H9 (cell line): ENCODE data around the gene MRPL51. TPM values are rescaled to one million over a fixed set of nuclear protein-coding genes. Genes with fewer than 3 reads are reported as not detected.

Experiments
- DNase-seq: peaks from one replicate; pipeline ENCODE4 v3.0.0-alpha.2; 2017
- H2AFZ ChIP-seq: one replicate; pipeline ENCODE4 v1.6.1; 2013; ENCODE audit warnings: mild to moderate bottlenecking, low read length, control low read depth, moderate library complexity
- H2AK5ac ChIP-seq: 2 replicates; pipeline ENCODE4 v1.6.1; 2013; ENCODE audit warnings: low read length, control low read depth, mixed read lengths; ENCODE audit not compliant: insufficient read length
- H2BK120ac ChIP-seq: one replicate; pipeline ENCODE4 v1.6.1; 2013; ENCODE audit warnings: low read depth, mild to moderate bottlenecking, low read length, control low read depth, inconsistent platforms; ENCODE audit not compliant: poor library complexity, severe bottlenecking
- H2BK12ac ChIP-seq: 2 replicates; pipeline ENCODE4 v1.6.1; 2013; ENCODE audit warnings: low read length, control low read depth, mixed read lengths, low read depth; ENCODE audit not compliant: insufficient read length
- H2BK15ac ChIP-seq: 2 replicates; pipeline ENCODE4 v1.6.1; 2013; ENCODE audit warnings: low read depth, low read length, control low read depth
- H2BK20ac ChIP-seq: one replicate; pipeline ENCODE4 v1.6.1; 2013; ENCODE audit warnings: low read depth, mild to moderate bottlenecking, low read length, control low read depth, inconsistent platforms; ENCODE audit not compliant: poor library complexity, severe bottlenecking
- H2BK5ac ChIP-seq: 2 replicates; pipeline ENCODE4 v1.6.1; 2013; ENCODE audit warnings: low read length, control low read depth, mixed read lengths; ENCODE audit not compliant: insufficient read length
- H3K14ac ChIP-seq: 2 replicates; pipeline ENCODE4 v1.6.1; 2013; ENCODE audit warnings: low read length, control low read depth; ENCODE audit not compliant: insufficient read depth
- H3K18ac ChIP-seq: 2 replicates; pipeline ENCODE4 v1.6.1; 2013; ENCODE audit warnings: low read depth, mild to moderate bottlenecking, mixed read lengths, low read length, control low read depth; ENCODE audit not compliant: insufficient read length
- H3K23ac ChIP-seq: 2 replicates; pipeline ENCODE4 v1.6.1; 2013; ENCODE audit warnings: low read length, control low read depth, mixed read lengths, low read depth; ENCODE audit not compliant: insufficient read length
- H3K23me2 ChIP-seq: 2 replicates; pipeline ENCODE4 v1.6.1; 2013; ENCODE audit warnings: low read depth, mild to moderate bottlenecking, mixed read lengths, low read length, control low read depth; ENCODE audit not compliant: insufficient read length, poor library complexity, severe bottlenecking
- H3K27ac ChIP-seq: 2 replicates; pipeline ENCODE4 v1.5.1; 2013; ENCODE audit warnings: low read length, control low read depth, mixed read lengths, low read depth; ENCODE audit not compliant: insufficient read length
- H3K27me3 ChIP-seq: 2 replicates; pipeline ENCODE4 v1.6.1; 2013; ENCODE audit warnings: low read length, control low read depth, inconsistent platforms; ENCODE audit not compliant: insufficient read depth
- H3K4ac ChIP-seq: 2 replicates; pipeline ENCODE4 v1.6.1; 2013; ENCODE audit warnings: low read depth, mild to moderate bottlenecking, control low read depth, inconsistent platforms, low read length, moderate library complexity
- H3K4me1 ChIP-seq: 2 replicates; pipeline ENCODE4 v1.6.1; 2013; ENCODE audit warnings: low read length, control low read depth, inconsistent platforms; ENCODE audit not compliant: insufficient read depth
- H3K4me2 ChIP-seq: 2 replicates; pipeline ENCODE4 v1.6.1; 2013; ENCODE audit warnings: low read length, control low read depth, mixed read lengths; ENCODE audit not compliant: insufficient read length, insufficient read depth
- H3K56ac ChIP-seq: 2 replicates; pipeline ENCODE4 v1.6.1; 2013; ENCODE audit warnings: low read depth, mild to moderate bottlenecking, mixed read lengths, low read length, control low read depth; ENCODE audit not compliant: insufficient read length
- H3K79me1 ChIP-seq: 2 replicates; pipeline ENCODE4 v1.6.1; 2013; ENCODE audit warnings: low read depth, mild to moderate bottlenecking, moderate library complexity, low read length, control low read depth, inconsistent platforms; ENCODE audit not compliant: insufficient read depth, poor library complexity, severe bottlenecking
- H3K79me2 ChIP-seq: 2 replicates; pipeline ENCODE4 v1.6.1; 2013; ENCODE audit warnings: low read length, control low read depth, inconsistent platforms; ENCODE audit not compliant: insufficient read depth
- H3K9ac ChIP-seq: 2 replicates; pipeline ENCODE4 v1.6.1; 2013; ENCODE audit warnings: low read length, control low read depth, mixed read lengths; ENCODE audit not compliant: insufficient read length; ENCODE audit errors: extremely low read depth
- H3K9me3 ChIP-seq: one replicate; pipeline ENCODE4 v1.6.1; 2013; ENCODE audit warnings: low read depth, low read length, inconsistent platforms; ENCODE audit not compliant: control insufficient read depth
- H3T11ph ChIP-seq: one replicate; pipeline ENCODE4 v1.6.1; 2013; ENCODE audit warnings: mild to moderate bottlenecking, low read length, control low read depth, inconsistent platforms
- H4K20me1 ChIP-seq: one replicate; pipeline ENCODE4 v1.6.1; 2013; ENCODE audit not compliant: control insufficient read depth, insufficient read length, insufficient read depth
- H4K5ac ChIP-seq: 2 replicates; pipeline ENCODE4 v1.6.1; 2013; ENCODE audit warnings: low read depth, mild to moderate bottlenecking, mixed read lengths, low read length, control low read depth; ENCODE audit not compliant: insufficient read length
- H4K8ac ChIP-seq: replicated peaks from 2 replicates; pipeline ENCODE4 v1.6.1; 2013; ENCODE audit warnings: low read length, control low read depth, mixed read lengths, low read depth; ENCODE audit not compliant: insufficient read length
- H4K91ac ChIP-seq: 2 replicates; pipeline ENCODE4 v1.6.1; 2013; ENCODE audit warnings: low read depth, mild to moderate bottlenecking, moderate library complexity, mixed read lengths, low read length, control low read depth; ENCODE audit not compliant: insufficient read length
- H3K27ac Mint-ChIP-seq, 3 experiments: 2 replicates in 2 of 3; 3 replicates in 1 of 3; pipeline ENCODE4 v1.8.0; 2020 to 2021; ENCODE audit warnings: mixed read lengths in 3 of 3, mild to moderate bottlenecking in 1 of 3, moderate library complexity in 1 of 3
- H3K27me3 Mint-ChIP-seq: 2 replicates; pipeline ENCODE4 v1.8.0; 2021; ENCODE audit warnings: low read depth, mild to moderate bottlenecking, moderate library complexity, mixed read lengths
- H3K36me3 Mint-ChIP-seq, 3 experiments: 2 replicates in 2 of 3; 3 replicates in 1 of 3; pipeline ENCODE4 v1.8.0; 2020 to 2021; ENCODE audit warnings: low read depth in 3 of 3, mixed read lengths in 3 of 3; ENCODE audit not compliant: insufficient read depth in 1 of 3
- H3K4me1 Mint-ChIP-seq, 2 experiments: 2 replicates each; pipeline ENCODE4 v1.8.0; 2020; ENCODE audit warnings: mixed read lengths in 2 of 2
- H3K4me3 Mint-ChIP-seq, 2 experiments: 2 replicates in 1 of 2; 3 replicates in 1 of 2; pipeline ENCODE4 v1.8.0; 2020 to 2021; ENCODE audit warnings: mild to moderate bottlenecking in 2 of 2, mixed read lengths in 2 of 2, moderate library complexity in 1 of 2
- H3K9me3 Mint-ChIP-seq, 2 experiments: 2 replicates in 1 of 2; 3 replicates in 1 of 2; pipeline ENCODE4 v1.8.0; 2020; ENCODE audit warnings: mild to moderate bottlenecking in 2 of 2, mixed read lengths in 2 of 2, moderate library complexity in 1 of 2
- CTCF ChIP-seq: fragments of 200-600 bp; sonication (generic); conservative IDR thresholded peaks from 3 replicates; pipeline ENCODE4 v1.8.0; 2021; ENCODE audit warnings: antibody characterized with exemption, mild to moderate bottlenecking
- WGBS: extraction: QIAGEN DNeasy Blood & Tissue Kit; methylation state at CpG from one replicate; pipeline ENCODE4 v1.1.7; 2013; ENCODE audit warnings: missing lambda C conversion rate, low lambda C conversion rate, mixed read lengths; ENCODE audit not compliant: insufficient read length; ENCODE audit errors: extremely low coverage; 5-methylcytosine and 5-hydroxymethylcytosine counted together
- total RNA-seq: library from RNA; stranded (reverse); gene quantifications from 2 replicates; pipeline ENCODE4 v1.2.1, GENCODE V29; 2021

Gene MRPL51
- total RNA-seq, 1 experiment from 2014 or later: 329 TPM

GRCh38 chr12:6460751-6461371 lies 32.2 kb downstream of the MRPL51 start:
- Histone ChIP-seq H2BK120ac (no peak overlapping the region), H2BK15ac (no peak overlapping the region), H3K27me3 (no peaks in the 10 kb centered on the region), H4K8ac (no peak overlapping the region), H2BK20ac (no peak overlapping the region), H3T11ph (no peak overlapping the region), H3K23me2 (no peaks in the 10 kb centered on the region), H3K27ac (no peak overlapping the region), H3K23ac (no peak overlapping the region), H3K79me1 (no peaks in the 10 kb centered on the region), H3K4me2 (no peak overlapping the region), H2AFZ (no peak overlapping the region), H4K5ac (no peak overlapping the region), H3K79me2 (no peaks in the 10 kb centered on the region), H4K91ac (no peak overlapping the region), H3K18ac (no peak overlapping the region), H3K9ac (no peak overlapping the region), H3K9me3 (no peaks in the 10 kb centered on the region), H2BK5ac (no peak overlapping the region), H3K56ac (no peak overlapping the region), H3K4ac (no peak overlapping the region), H2AK5ac (no peak overlapping the region), H3K14ac (no peak overlapping the region), H4K20me1 (no peaks in the 10 kb centered on the region), H2BK12ac (no peak overlapping the region), H3K4me1 (no peaks in the 10 kb centered on the region)
- H3K27ac Mint-ChIP-seq: peak overlapping the region; percentile 7 to 70 (median 21); a peak in 5 of 7 replicates
- H3K36me3 Mint-ChIP-seq: peaks cover 28 to 67% (median 53%) of the 10 kb centered on the region in 3 experiments; a peak in 6 of 7 replicates
- no peak for TF ChIP-seq CTCF
- H3K9me3 Mint-ChIP-seq: no peaks in the 10 kb centered on the region
- no peak overlapping the region for H3K4me3 Mint-ChIP-seq
- peaks cover 0 to 14% of the 10 kb centered on the region in 2 experiments for H3K4me1 Mint-ChIP-seq
- no peaks in the 10 kb centered on the region for H3K27me3 Mint-ChIP-seq
- WGBS: no CpG with 5 or more reads among the region's 10 CpGs
- DNase-seq: no peak
